ENCODE results near the gene UBE3B. TPM values are rescaled to one million over a fixed set of nuclear protein-coding genes. Genes with fewer than 3 reads are reported as not detected.

Gene UBE3B
- total RNA-seq, 5 donors from 2014 or later (not counting 1 experiment from before 2014, with no cell fraction given) = 34.4 to 49.9 (median 43.5) TPM

GRCh38 chr12:109557200-109557599 lies 79.8 kb downstream of the UBE3B start:
- 93% methylated on average over 10 of the region's 10 CpGs for WGBS (ENCODE audit: insufficient coverage)
- no peak overlapping the region for H3K27ac ChIP-seq (ENCODE audit: low read length)
- DNase-seq (no peak), ATAC-seq (replicated peaks in 1 of 4) (no peak)
- Mint-ChIP-seq H3K4me3 (no peak overlapping the region), H3K27me3 (no peaks in the 10 kb centered on the region), H3K9me3 (peaks cover 0 to 3% (median 0%) of the 10 kb centered on the region in 3 donors), H3K36me3 (peaks cover 7% of the 10 kb centered on the region), H3K4me1 (no peaks in the 10 kb centered on the region), H3K27ac (no peak overlapping the region)
- no peaks in the 10 kb centered on the region for H3K9me3 ChIP-seq
- ChIA-PET POLR2A (no interaction called here), CTCF (no interaction called here)
- H3K36me3 ChIP-seq (ENCODE audit: control insufficient read depth in 2 of 2, extremely low read depth in 1 of 2, insufficient read depth in 1 of 2, low read length in 1 of 2) = no peaks in the 10 kb centered on the region
- H3K27me3 ChIP-seq (replicated peaks in 1 of 2; ENCODE audit: control insufficient read depth in 2 of 2, extremely low read depth in 1 of 2, insufficient read depth in 2 of 2, low read length in 1 of 2) = no peaks in the 10 kb centered on the region
- H3K4me1 ChIP-seq (ENCODE audit: control insufficient read depth in 1 of 2, extremely low read depth in 1 of 2, insufficient read depth in 2 of 2, low read length in 2 of 2) = no peaks in the 10 kb centered on the region
- H3K4me3 ChIP-seq (ENCODE audit: control insufficient read depth in 1 of 2, extremely low read depth in 1 of 2, low read length in 1 of 2) = no peak overlapping the region

GRCh38 chr12:109557805-109558204 lies 80.4 kb downstream of the UBE3B start:
- H3K4me3 Mint-ChIP-seq = no peak overlapping the region
- no peak overlapping the region for H3K27ac Mint-ChIP-seq
- ChIA-PET CTCF (no interaction called here), POLR2A (no interaction called here)
- H3K27me3 ChIP-seq (replicated peaks in 1 of 2; ENCODE audit: control insufficient read depth in 2 of 2, extremely low read depth in 1 of 2, insufficient read depth in 2 of 2, low read length in 1 of 2) = no peaks in the 10 kb centered on the region
- H3K9me3 Mint-ChIP-seq = peaks cover 0 to 5% (median 0%) of the 10 kb centered on the region in 3 donors
- H3K36me3 Mint-ChIP-seq = peaks cover 12% of the 10 kb centered on the region
- no peaks in the 10 kb centered on the region for H3K36me3 ChIP-seq (ENCODE audit: control insufficient read depth in 2 of 2, extremely low read depth in 1 of 2, insufficient read depth in 1 of 2, low read length in 1 of 2)
- no peak overlapping the region for H3K27ac ChIP-seq (ENCODE audit: low read length)
- H3K9me3 ChIP-seq = no peaks in the 10 kb centered on the region
- H3K4me1 Mint-ChIP-seq = no peaks in the 10 kb centered on the region
- H3K27me3 Mint-ChIP-seq = no peaks in the 10 kb centered on the region
- 93% methylated on average over 10 of the region's 12 CpGs for WGBS (ENCODE audit: insufficient coverage)
- DNase-seq (no peak), ATAC-seq (replicated peaks in 1 of 4) (no peak)
- H3K4me1 ChIP-seq (ENCODE audit: control insufficient read depth in 1 of 2, extremely low read depth in 1 of 2, insufficient read depth in 2 of 2, low read length in 2 of 2) = no peaks in the 10 kb centered on the region
- no peak overlapping the region for H3K4me3 ChIP-seq (ENCODE audit: control insufficient read depth in 1 of 2, extremely low read depth in 1 of 2, low read length in 1 of 2)

GRCh38 chr12:109558374-109559199 lies 81.2 kb downstream of the UBE3B start:
- Mint-ChIP-seq H3K36me3 (peaks cover 12% of the 10 kb centered on the region), H3K27me3 (no peaks in the 10 kb centered on the region), H3K4me1 (no peaks in the 10 kb centered on the region), H3K27ac (no peak overlapping the region), H3K9me3 (peaks cover 0 to 5% (median 0%) of the 10 kb centered on the region in 3 donors), H3K4me3 (no peak overlapping the region)
- Histone ChIP-seq H3K27ac (ENCODE audit: low read length) (no peak overlapping the region), H3K27me3 (replicated peaks in 1 of 2; ENCODE audit: control insufficient read depth in 2 of 2, extremely low read depth in 1 of 2, insufficient read depth in 2 of 2, low read length in 1 of 2) (no peaks in the 10 kb centered on the region), H3K4me1 (ENCODE audit: control insufficient read depth in 1 of 2, extremely low read depth in 1 of 2, insufficient read depth in 2 of 2, low read length in 2 of 2) (no peaks in the 10 kb centered on the region), H3K36me3 (ENCODE audit: control insufficient read depth in 2 of 2, extremely low read depth in 1 of 2, insufficient read depth in 1 of 2, low read length in 1 of 2) (no peaks in the 10 kb centered on the region), H3K4me3 (ENCODE audit: control insufficient read depth in 1 of 2, extremely low read depth in 1 of 2, low read length in 1 of 2) (no peak overlapping the region), H3K9me3 (no peaks in the 10 kb centered on the region)
- CTCF ChIA-PET = no interaction called here
- POLR2A ChIA-PET = no interaction called here
- WGBS (ENCODE audit: insufficient coverage) = 93% methylated on average over 22 of the region's 25 CpGs
- ATAC-seq (replicated peaks in 1 of 4) (no peak), DNase-seq (no peak)

- ChIA-PET POLR2A (interaction anchor here in 1 of 2 donors (0.6 kb wide), 1 partner anchor 1810 kb away, joined by 3 read pairs; no protein-coding TSS in a partner anchor), CTCF (no interaction called here)
- no peaks in the 10 kb centered on the region for H3K36me3 ChIP-seq (ENCODE audit: control insufficient read depth in 2 of 2, extremely low read depth in 1 of 2, insufficient read depth in 1 of 2, low read length in 1 of 2)
- 93% methylated on average over 4 of the region's 6 CpGs for WGBS (ENCODE audit: insufficient coverage)
- no peaks in the 10 kb centered on the region for H3K4me1 Mint-ChIP-seq
- no peak overlapping the region for H3K4me3 Mint-ChIP-seq
- no peak overlapping the region for H3K27ac ChIP-seq (ENCODE audit: low read length)
- H3K27ac Mint-ChIP-seq = no peak overlapping the region
- H3K9me3 Mint-ChIP-seq = peaks cover 0 to 5% (median 0%) of the 10 kb centered on the region in 3 donors
- no peak overlapping the region for H3K4me3 ChIP-seq (ENCODE audit: control insufficient read depth in 1 of 2, extremely low read depth in 1 of 2, low read length in 1 of 2)
- H3K9me3 ChIP-seq = no peaks in the 10 kb centered on the region
- H3K36me3 Mint-ChIP-seq = peaks cover 12% of the 10 kb centered on the region
- no peak for DNase-seq
- H3K27me3 Mint-ChIP-seq = no peaks in the 10 kb centered on the region
- no peak for ATAC-seq (replicated peaks in 1 of 4)
- no peaks in the 10 kb centered on the region for H3K4me1 ChIP-seq (ENCODE audit: control insufficient read depth in 1 of 2, extremely low read depth in 1 of 2, insufficient read depth in 2 of 2, low read length in 2 of 2)
- no peaks in the 10 kb centered on the region for H3K27me3 ChIP-seq (replicated peaks in 1 of 2; ENCODE audit: control insufficient read depth in 2 of 2, extremely low read depth in 1 of 2, insufficient read depth in 2 of 2, low read length in 1 of 2)
Measured at GRCh38 chr12:109559200-109559505, 81.7 kb downstream of the UBE3B start.

GRCh38 chr12:109559601-109560000 lies 82.2 kb downstream of the UBE3B start:
- no peak overlapping the region for H3K27ac Mint-ChIP-seq
- no peaks in the 10 kb centered on the region for H3K27me3 Mint-ChIP-seq
- ChIA-PET CTCF (no interaction called here), POLR2A (interaction anchor here in 1 of 2 donors (0.6 kb wide), 1 partner anchor 1810 kb away, joined by 3 read pairs; no protein-coding TSS in a partner anchor)
- H3K9me3 Mint-ChIP-seq = peaks cover 0 to 5% (median 0%) of the 10 kb centered on the region in 3 donors
- H3K4me1 Mint-ChIP-seq = no peaks in the 10 kb centered on the region
- Histone ChIP-seq H3K4me3 (ENCODE audit: control insufficient read depth in 1 of 2, extremely low read depth in 1 of 2, low read length in 1 of 2) (no peak overlapping the region), H3K9me3 (no peaks in the 10 kb centered on the region), H3K36me3 (ENCODE audit: control insufficient read depth in 2 of 2, extremely low read depth in 1 of 2, insufficient read depth in 1 of 2, low read length in 1 of 2) (no peaks in the 10 kb centered on the region), H3K4me1 (ENCODE audit: control insufficient read depth in 1 of 2, extremely low read depth in 1 of 2, insufficient read depth in 2 of 2, low read length in 2 of 2) (no peaks in the 10 kb centered on the region), H3K27ac (ENCODE audit: low read length) (no peak overlapping the region), H3K27me3 (replicated peaks in 1 of 2; ENCODE audit: control insufficient read depth in 2 of 2, extremely low read depth in 1 of 2, insufficient read depth in 2 of 2, low read length in 1 of 2) (no peaks in the 10 kb centered on the region)
- DNase-seq (no peak), ATAC-seq (replicated peaks in 1 of 4) (no peak)
- H3K36me3 Mint-ChIP-seq = peaks cover 13% of the 10 kb centered on the region
- H3K4me3 Mint-ChIP-seq = no peak overlapping the region
- 95% methylated on average over 8 of the region's 10 CpGs for WGBS (ENCODE audit: insufficient coverage)

GRCh38 chr12:109560867-109561710 lies 83.7 kb downstream of the UBE3B start:
- Histone ChIP-seq H3K27ac (ENCODE audit: low read length) (no peak overlapping the region), H3K9me3 (no peaks in the 10 kb centered on the region), H3K4me1 (ENCODE audit: control insufficient read depth in 1 of 2, extremely low read depth in 1 of 2, insufficient read depth in 2 of 2, low read length in 2 of 2) (no peaks in the 10 kb centered on the region), H3K27me3 (replicated peaks in 1 of 2; ENCODE audit: control insufficient read depth in 2 of 2, extremely low read depth in 1 of 2, insufficient read depth in 2 of 2, low read length in 1 of 2) (no peaks in the 10 kb centered on the region), H3K4me3 (ENCODE audit: control insufficient read depth in 1 of 2, extremely low read depth in 1 of 2, low read length in 1 of 2) (no peak overlapping the region), H3K36me3 (ENCODE audit: control insufficient read depth in 2 of 2, extremely low read depth in 1 of 2, insufficient read depth in 1 of 2, low read length in 1 of 2) (peaks cover 0 to 8% of the 10 kb centered on the region in 2 donors)
- H3K4me1 Mint-ChIP-seq = no peaks in the 10 kb centered on the region
- POLR2A ChIA-PET = no interaction called here
- 86% methylated on average over 17 of the region's 30 CpGs for WGBS (ENCODE audit: insufficient coverage)
- CTCF ChIA-PET = interaction anchor here (0.5 to 0.6 kb wide), 2 partner anchors 45 to 49 kb away, joined by 4 to 6 read pairs; no protein-coding TSS in a partner anchor
- DNase-seq = no peak
- H3K27ac Mint-ChIP-seq = no peak overlapping the region
- peaks cover 22% of the 10 kb centered on the region for H3K36me3 Mint-ChIP-seq
- H3K9me3 Mint-ChIP-seq = peaks cover 0 to 5% (median 0%) of the 10 kb centered on the region in 3 donors
- no peak overlapping the region for H3K4me3 Mint-ChIP-seq
- H3K27me3 Mint-ChIP-seq = no peaks in the 10 kb centered on the region
- ATAC-seq (replicated peaks in 1 of 4) = no peak
